H1 (cell line): Measurements from ENCODE around the gene MMP25. TPM values are rescaled to one million over a fixed set of nuclear protein-coding genes. Genes with fewer than 3 reads are reported as not detected.

Experiments
- CTCF ChIA-PET: fragments of 300-600 bp; sonication (Branson Sonifier 250); formaldehyde crosslinking; loops from one replicate; lab custom pipeline; 2021; ENCODE audit not compliant: partially characterized antibody; lab: Charles Lee
- POLR2A ChIA-PET: fragments of 300-600 bp; sonication (Branson Sonifier 250); formaldehyde crosslinking; loops from one replicate; lab custom pipeline; 2021; ENCODE audit warnings: inconsistent platforms; ENCODE audit not compliant: partially characterized antibody; lab: Charles Lee
- DNase-seq, 2 experiments: peaks; one replicate each; pipeline versions ENCODE4 v3.0.0 to v3.0.0-alpha.2; 2010 to 2022; ENCODE audit warnings: low spot score in 2 of 2, low read depth in 1 of 2, mixed read lengths in 1 of 2
- FAIRE-seq: peaks from 2 replicates; lab custom pipeline; 2011; peaks lifted over from hg19 to GRCh38; lab: Jason Lieb, UNC
- H2AFZ ChIP-seq: 2 replicates; pipeline ENCODE4 v1.8.1; 2012; ENCODE audit warnings: low read length, inconsistent platforms
- H2AK5ac ChIP-seq: 2 replicates; pipeline ENCODE4 v1.6.1; 2013; ENCODE audit warnings: low read depth, low read length
- H2BK120ac ChIP-seq: replicated peaks from 2 replicates; pipeline ENCODE3; 2013; ENCODE audit warnings: low read depth, low read length, inconsistent platforms
- H2BK12ac ChIP-seq: 2 replicates; pipeline ENCODE4 v1.6.1; 2013; ENCODE audit warnings: low read depth, low read length
- H2BK15ac ChIP-seq: 2 replicates; pipeline ENCODE4 v1.6.1; 2013; ENCODE audit warnings: low read length
- H2BK20ac ChIP-seq: 2 replicates; pipeline ENCODE4 v1.6.1; 2013; ENCODE audit warnings: low read length
- H2BK5ac ChIP-seq: 2 replicates; pipeline ENCODE4 v1.6.1; 2013; ENCODE audit warnings: low read depth, low read length
- H3K14ac ChIP-seq: 2 replicates; pipeline ENCODE4 v1.6.1; 2013; ENCODE audit warnings: inconsistent platforms; ENCODE audit not compliant: insufficient read length
- H3K18ac ChIP-seq: 2 replicates; pipeline ENCODE4 v1.6.1; 2013; ENCODE audit warnings: low read length; ENCODE audit errors: extremely low read depth
- H3K23ac ChIP-seq: 2 replicates; pipeline ENCODE4 v1.6.1; 2013; ENCODE audit warnings: inconsistent platforms; ENCODE audit not compliant: insufficient read length
- H3K23me2 ChIP-seq: 2 replicates; pipeline ENCODE4 v1.6.1; 2013; ENCODE audit warnings: low read depth, low read length
- H3K27ac ChIP-seq: 2 replicates; pipeline ENCODE4 v1.6.1; 2011; ENCODE audit warnings: low read depth, low read length, inconsistent platforms
- H3K27me3 ChIP-seq, 4 experiments: replicated peaks in 1 of 4; 1 replicate in 1 of 4; 2 replicates in 3 of 4; pipeline versions ENCODE4 v1.6.1 to v1.8.1; 2011 to 2013; ENCODE audit warnings: low read length in 3 of 4, mild to moderate bottlenecking in 3 of 4, inconsistent platforms in 2 of 4, mixed read lengths in 2 of 4, moderate library complexity in 1 of 4; ENCODE audit not compliant: control insufficient read depth in 3 of 4, insufficient read depth in 3 of 4; ENCODE audit errors: extremely low read depth in 1 of 4
- H3K36me3 ChIP-seq, 4 experiments: 2 replicates each; pipeline versions ENCODE4 v1.6.1 to v1.8.1; 2011 to 2013; ENCODE audit warnings: mild to moderate bottlenecking in 4 of 4, low read length in 3 of 4, moderate library complexity in 2 of 4, control low read depth in 1 of 4, inconsistent platforms in 1 of 4; ENCODE audit not compliant: insufficient read depth in 4 of 4, control insufficient read depth in 2 of 4
- H3K4ac ChIP-seq: replicated peaks from 2 replicates; pipeline ENCODE3; 2013; ENCODE audit warnings: low read length, low read depth, mixed read lengths, inconsistent platforms; ENCODE audit not compliant: insufficient read length
- H3K4me1 ChIP-seq, 4 experiments: replicated peaks in 1 of 4; 1 replicate in 1 of 4; 2 replicates in 3 of 4; pipeline versions ENCODE4 v1.6.1 to v1.8.1; 2011 to 2013; ENCODE audit warnings: low read length in 3 of 4, inconsistent platforms in 2 of 4, mixed read lengths in 1 of 4; ENCODE audit not compliant: insufficient read depth in 4 of 4, control insufficient read depth in 3 of 4
- H3K4me2 ChIP-seq, 2 experiments: 2 replicates each; pipeline versions ENCODE4 v1.6.1 to v1.8.1; 2011 to 2013; ENCODE audit warnings: low read depth in 2 of 2, low read length in 2 of 2, control low read depth in 1 of 2, inconsistent platforms in 1 of 2, mild to moderate bottlenecking in 1 of 2; ENCODE audit not compliant: insufficient read depth in 1 of 2
- H3K4me3 ChIP-seq, 4 experiments: fragments of 200-600, 300-600 bp in 1 of 4; sonication (generic), shearing (Covaris generic), sonication (Bioruptor Twin) in 1 of 4; 2 replicates each; pipeline versions ENCODE4 v1.5.1 to v1.8.1; 2011 to 2016; ENCODE audit warnings: low read length in 4 of 4, low read depth in 3 of 4, control low read depth in 2 of 4, inconsistent platforms in 2 of 4, mild to moderate bottlenecking in 2 of 4, mixed read lengths in 1 of 4, moderate library complexity in 1 of 4; ENCODE audit not compliant: insufficient read depth in 2 of 4; ENCODE audit errors: extremely low read depth in 1 of 4
- H3K56ac ChIP-seq: replicated peaks from 2 replicates; pipeline ENCODE3; 2013; ENCODE audit warnings: low read depth, mild to moderate bottlenecking, mixed read lengths, low read length, inconsistent platforms; ENCODE audit not compliant: insufficient read length
- H3K79me1 ChIP-seq: 2 replicates; pipeline ENCODE4 v1.6.1; 2013; ENCODE audit warnings: low read depth, low read length, control low read depth
- H3K79me2 ChIP-seq, 2 experiments: 2 replicates each; pipeline versions ENCODE4 v1.6.1 to v1.8.1; 2012 to 2013; ENCODE audit warnings: low read length in 2 of 2, mild to moderate bottlenecking in 2 of 2, inconsistent platforms in 1 of 2; ENCODE audit not compliant: insufficient read depth in 2 of 2, control insufficient read depth in 1 of 2
- H3K9ac ChIP-seq, 4 experiments: replicated peaks in 1 of 4; 1 replicate in 1 of 4; 2 replicates in 3 of 4; pipeline versions ENCODE4 v1.6.1 to v1.8.1; 2011 to 2013; ENCODE audit warnings: low read depth in 3 of 4, low read length in 3 of 4, control low read depth in 2 of 4, mild to moderate bottlenecking in 2 of 4, moderate library complexity in 2 of 4, inconsistent platforms in 1 of 4; ENCODE audit errors: extremely low read depth in 1 of 4
- H3K9me3 ChIP-seq, 2 experiments: 2 replicates each; pipeline versions ENCODE4 v1.6.1 to v1.8.1; 2012 to 2013; ENCODE audit warnings: mild to moderate bottlenecking in 2 of 2, moderate library complexity in 2 of 2, control low read depth in 1 of 2, inconsistent platforms in 1 of 2, low read depth in 1 of 2, low read length in 1 of 2, mixed read lengths in 1 of 2; ENCODE audit not compliant: insufficient read depth in 2 of 2
- H4K20me1 ChIP-seq, 2 experiments: replicated peaks in 1 of 2; 2 replicates each; pipeline versions ENCODE3 to v1.8.1; 2011 to 2013; ENCODE audit warnings: inconsistent platforms in 2 of 2, low read length in 2 of 2, mild to moderate bottlenecking in 1 of 2; ENCODE audit not compliant: insufficient read depth in 2 of 2, control insufficient read depth in 1 of 2
- H4K5ac ChIP-seq: 2 replicates; pipeline ENCODE4 v1.6.1; 2013; ENCODE audit warnings: low read length, low read depth, mixed read lengths, inconsistent platforms; ENCODE audit not compliant: insufficient read length
- H4K8ac ChIP-seq: 2 replicates; pipeline ENCODE4 v1.8.0; 2013; ENCODE audit warnings: mild to moderate bottlenecking, moderate library complexity, low read length, inconsistent platforms; ENCODE audit not compliant: insufficient read depth; ENCODE audit errors: extremely low read depth
- H4K91ac ChIP-seq: replicated peaks from 2 replicates; pipeline ENCODE3; 2013; ENCODE audit warnings: low read length, mixed read lengths, inconsistent platforms; ENCODE audit not compliant: insufficient read length
- ATF2 ChIP-seq: IDR thresholded peaks from 2 replicates; pipeline ENCODE4 v1.6.1; 2012; ENCODE audit warnings: low read length, inconsistent platforms
- GABPA ChIP-seq: IDR thresholded peaks from 2 replicates; pipeline ENCODE4 v1.6.1; 2011; ENCODE audit warnings: mild to moderate bottlenecking, low read length, moderate library complexity, borderline replicate concordance; ENCODE audit not compliant: insufficient read depth
- HDAC6 ChIP-seq: IDR thresholded peaks from one replicate; pipeline ENCODE4 v1.7.1; 2012; ENCODE audit warnings: low read depth, mild to moderate bottlenecking, inconsistent platforms, low read length, moderate library complexity
- NRF1 ChIP-seq: IDR thresholded peaks from 2 replicates; pipeline ENCODE4 v1.6.1; 2011; ENCODE audit warnings: mild to moderate bottlenecking, low read depth, low read length, improper control_type of control experiment
- RFX5 ChIP-seq: IDR thresholded peaks from 2 replicates; pipeline ENCODE4 v1.6.1; 2011; ENCODE audit warnings: low read depth, low read length, improper control_type of control experiment, borderline replicate concordance
- SAP30 ChIP-seq: fragments of 300-600 bp; sonication (generic); IDR thresholded peaks from 2 replicates; pipeline ENCODE4 v1.7.1; 2012; ENCODE audit warnings: low read length, moderate library complexity, mild to moderate bottlenecking, inconsistent platforms; ENCODE audit not compliant: insufficient read depth, insufficient replicate concordance
- SP4 ChIP-seq: IDR thresholded peaks from 2 replicates; pipeline ENCODE4 v1.6.1; 2012; ENCODE audit warnings: low read length, inconsistent platforms
- TEAD4 ChIP-seq: IDR thresholded peaks from 2 replicates; pipeline ENCODE4 v1.6.1; 2012; ENCODE audit warnings: low read depth, low read length, inconsistent platforms, mixed read lengths
- WGBS, 2 experiments: shearing (Covaris generic) in 1 of 2; methylation state at CpG; one replicate each; pipeline versions ENCODE4 v1.1.6 to v1.1.7; 2013 to 2015; ENCODE audit warnings: low lambda C conversion rate in 2 of 2, mixed read lengths in 2 of 2, inconsistent platforms in 1 of 2, low coverage in 1 of 2, missing lambda C conversion rate in 1 of 2; ENCODE audit not compliant: insufficient replicate concordance in 2 of 2, insufficient coverage in 1 of 2, insufficient read length in 1 of 2; ENCODE audit errors: extremely low coverage in 1 of 2, missing lambda C conversion rate in 1 of 2; 5-methylcytosine and 5-hydroxymethylcytosine counted together
- polyA plus RNA-seq, 7 experiments: library from polyadenylated mRNA; depleted of rRNA in 3 of 7; stranded (reverse) in 5 of 7; unstranded in 2 of 7; fragments of >200 nt in 5 of 7; fragments of 200-250 nt in 2 of 7; gene quantifications; 1 replicate in 5 of 7; 2 replicates in 1 of 7; 4 replicates in 1 of 7; pipeline versions ENCODE4 v1.2.1 to v1.2.3, GENCODE V29; 2011 to 2013; ENCODE audit warnings: missing spikeins in 2 of 7, mixed read lengths in 2 of 7
- total RNA-seq: library from RNA; stranded (reverse); fragmentation: NEBNext Ultra II Directional; extraction: Animal tissue kit (Norgen Biotek cat#: 25700); gene quantifications from 2 replicates; pipeline ENCODE4 v1.2.1, GENCODE V29; 2021

The MMP25 gene
- total and polyA plus RNA-seq, 2 of the 8 experiments (the other 6 are each of a cell fraction or from before 2014, with no cell fraction given) = 7.7 to 26.7 TPM

GRCh38 chr16:3020604-3021448, 25.5 kb upstream of the MMP25 start:
- Histone ChIP-seq H3K27me3 (no peaks in the 10 kb centered on the region), H3K9me3 (no peaks in the 10 kb centered on the region), H3K23me2 (peaks cover 26% of the 10 kb centered on the region), H3K27ac (peak overlapping the region; percentile 83), H3K9ac (peak overlapping the region; percentile 60 to 92 (median 89)), H3K79me1 (peaks cover 5% of the 10 kb centered on the region; the same call in 1 of the 2 replicates), H3K4ac (peak overlapping the region; percentile 99), H2BK12ac (peak overlapping the region; percentile 50; the same call in 1 of the 2 replicates), H2BK15ac (no peak overlapping the region), H4K91ac (peak overlapping the region; percentile 96), H4K5ac (peak overlapping the region; percentile 88), H3K4me1 (peaks cover 4 to 23% (median 21%) of the 10 kb centered on the region in 4 experiments), H4K8ac (peak overlapping the region; percentile 80; the same call in 1 of the 2 replicates), H2BK120ac (no peak overlapping the region), H3K23ac (no peak overlapping the region), H3K79me2 (peaks cover 11 to 21% of the 10 kb centered on the region in 2 experiments), H3K36me3 (peaks cover 4 to 9% (median 6%) of the 10 kb centered on the region in 4 experiments; a peak in 6 of 8 replicates), H3K56ac (peak overlapping the region; percentile 43), H2AK5ac (no peak overlapping the region), H2BK5ac (peak overlapping the region; percentile 94), H3K14ac (peak overlapping the region; percentile 37), H2BK20ac (no peak overlapping the region), H2AFZ (no peak overlapping the region), H3K4me2 (peak overlapping the region; percentile 83 to 88), H3K18ac (peak overlapping the region; percentile 98), H4K20me1 (peaks cover 9 to 21% of the 10 kb centered on the region in 2 experiments), H3K4me3 (peak overlapping the region; percentile 74 to 97 (median 94))
- ChIA-PET CTCF (interaction anchor here (1.0 to 23.8 kb wide), 12 partner anchors 11 to 93 kb away, joined by 3 to 639 read pairs (median 8); partner anchors contain the start of genes CLDN9, PAQR4 and ZSCAN10), POLR2A (interaction anchor here (0.6 to 35.7 kb wide), 19 partner anchors 4 to 997 kb away, joined by 3 to 1808 read pairs (median 7); partner anchors contain the start of genes BICDL2, CLDN6, CLDN9 and HCFC1R1)
- WGBS, 2 experiments = 1% methylated on average over 34 of the region's 57 CpGs; no CpG with 5 or more reads in 1 of the 2 experiments
- no peak for FAIRE-seq
- DNase-seq = peak; percentile 78 to 94
- TF ChIP-seq RFX5 (no peak), ATF2 (0 out of 2 replicates have a peak, but pooled peaks have one; percentile 56), HDAC6 (no peak), SP4 (no peak; the same call in 1 of the 2 replicates), GABPA (no peak), NRF1 (no peak), TEAD4 (peak; percentile 4; the same call in 1 of the 2 replicates), SAP30 (peak; percentile 52)
